GM19043 (cell line): ENCODE measurements around the gene TNNC2.
"Not testable (repeated sequence)": the region's sequence is repeated elsewhere in the genome, so short reads cannot be mapped to it uniquely, and the experiment has no call there.

Experiments used
- ATAC-seq: cut with Tn5 transposase; IDR thresholded peaks from one replicate; pipeline ENCODE4 v1.9.1; 2021; ENCODE audit warnings: low read depth; ENCODE audit not compliant: unreplicated experiment

TNNC2 gene

GRCh38 chr20:45823949-45824835, 2.9 kb downstream of the TNNC2 start:
- ATAC-seq, result no peak

- ATAC-seq, result no peak
Observed at GRCh38 chr20:45822857-45823256, 4.3 kb downstream of the TNNC2 start.

DNA sequence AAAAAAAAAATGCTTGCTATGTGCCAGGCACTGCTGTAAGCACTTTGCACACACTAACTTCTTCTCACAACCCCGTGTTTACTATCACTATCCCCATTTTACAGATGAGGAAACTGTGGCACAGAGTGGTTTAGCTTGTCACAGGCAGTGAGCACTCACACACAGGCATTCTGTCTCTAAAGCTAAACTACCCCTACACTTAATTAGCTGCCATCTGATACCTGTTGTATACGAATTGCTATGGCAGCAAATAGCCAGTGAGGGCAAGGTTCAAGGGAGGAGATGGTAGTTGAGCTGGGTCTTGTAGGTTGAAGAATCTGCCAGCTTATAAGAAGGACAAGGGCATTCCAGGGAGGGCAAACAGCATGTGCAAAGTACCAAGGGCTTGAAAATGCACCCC, 5.2 kb downstream of the TNNC2 start:
- ATAC-seq, result no peak

GRCh38 chr20:45819466-45819865, 7.6 kb downstream of the TNNC2 start:
- no peak for ATAC-seq

DNA sequence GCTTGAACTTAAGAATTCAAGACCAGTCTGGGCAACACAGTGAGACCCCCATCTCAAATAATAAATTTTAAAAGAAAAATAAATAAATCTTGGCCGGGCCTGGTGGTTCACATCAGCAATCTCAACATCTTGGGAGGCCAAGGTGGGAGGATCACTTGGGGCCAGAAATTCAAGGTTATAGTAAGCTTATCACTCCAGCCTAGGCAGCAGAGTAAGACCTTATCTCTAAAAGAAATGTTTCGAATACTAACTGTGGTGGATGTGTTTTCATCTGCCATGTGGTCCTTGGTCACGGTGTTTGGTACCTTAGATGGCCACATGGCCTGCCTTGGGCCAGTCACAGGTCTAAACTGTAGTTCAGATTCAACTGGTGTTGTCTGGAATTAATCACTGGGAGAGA, 8.9 kb downstream of the TNNC2 start:
- ATAC-seq, result no peak

DNA sequence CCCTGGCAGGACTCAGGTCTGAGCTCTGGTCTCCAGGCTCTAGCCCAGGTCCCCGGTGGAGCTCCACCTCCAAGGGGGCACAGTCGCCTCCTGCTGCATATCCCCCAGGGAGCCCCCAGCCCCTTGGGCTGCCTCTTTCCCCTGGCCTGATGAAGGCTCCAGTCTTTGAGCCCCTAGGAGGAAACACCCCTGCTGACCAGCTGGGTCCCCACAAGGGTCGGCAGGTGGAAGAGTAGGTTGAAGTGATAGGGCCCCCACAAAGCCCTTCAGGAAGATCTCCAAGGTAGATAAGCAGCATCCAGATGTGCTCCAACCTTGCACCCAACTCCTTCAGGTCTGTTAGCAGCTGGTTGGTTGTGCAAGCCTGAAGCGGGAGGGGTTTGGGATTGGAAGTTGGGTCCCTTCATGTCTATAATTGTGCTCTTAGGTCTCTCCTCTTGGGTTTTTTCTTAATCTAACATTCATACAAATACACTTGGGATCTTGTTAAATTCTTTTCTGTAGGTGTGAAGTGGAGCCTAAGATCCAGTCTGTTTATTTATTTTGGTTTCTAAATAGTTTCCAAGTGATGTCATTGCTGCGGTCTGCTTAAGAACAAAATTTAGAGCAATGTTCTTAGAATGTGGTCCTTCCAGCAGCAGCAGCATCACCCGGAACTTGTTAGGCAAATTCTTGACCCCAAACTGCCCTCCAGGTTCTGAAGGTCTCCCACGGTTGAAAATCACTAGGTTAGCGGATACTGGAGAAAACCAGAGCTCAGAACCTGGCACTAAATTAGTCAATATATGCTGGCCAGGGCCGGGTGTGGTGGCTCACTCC, 9.5 kb downstream of the TNNC2 start:
- ATAC-seq, result no peak

- ATAC-seq, result no peak
Observed at GRCh38 chr20:45816951-45817350, 10.2 kb downstream of the TNNC2 start.

DNA sequence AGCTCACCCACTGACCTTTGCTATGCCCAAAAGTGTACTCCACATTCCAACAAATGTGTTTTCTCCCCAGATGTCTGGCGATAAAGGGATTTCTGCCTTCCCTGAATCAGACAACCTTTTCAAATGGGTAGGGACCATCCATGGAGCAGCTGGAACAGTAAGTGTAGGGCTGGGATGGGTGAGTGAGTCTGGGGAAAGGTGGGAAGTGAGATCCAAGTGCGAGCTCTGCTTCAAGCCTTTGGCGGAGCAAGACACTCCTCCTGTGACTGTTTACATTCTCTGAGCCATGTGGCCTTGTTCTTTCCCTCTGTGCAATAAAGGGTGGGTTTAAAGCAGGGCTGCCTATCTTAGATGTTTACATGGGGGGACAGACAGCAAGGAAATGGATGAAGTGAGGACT, 12.8 kb downstream of the TNNC2 start:
- ATAC-seq, result no peak

DNA sequence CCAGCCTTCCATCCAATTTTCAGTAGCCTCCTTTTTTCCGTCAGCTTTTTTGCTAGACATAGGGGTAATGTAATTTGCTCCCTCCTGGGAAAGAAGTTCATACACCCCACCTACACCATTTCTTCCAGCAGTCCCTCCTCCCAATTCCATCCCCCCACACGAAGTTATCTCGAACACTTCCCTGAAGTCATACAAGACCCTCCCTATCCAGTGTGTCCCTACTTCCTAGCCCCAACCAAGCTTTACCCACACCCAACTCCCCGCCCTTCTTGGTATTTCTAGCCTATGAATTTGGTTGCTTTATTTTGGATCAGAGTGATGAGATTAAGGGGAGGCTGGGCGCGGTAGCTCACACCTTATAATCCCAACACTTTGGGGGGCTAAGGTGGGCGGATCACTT, 13.6 kb downstream of the TNNC2 start:
- no peak for ATAC-seq

DNA sequence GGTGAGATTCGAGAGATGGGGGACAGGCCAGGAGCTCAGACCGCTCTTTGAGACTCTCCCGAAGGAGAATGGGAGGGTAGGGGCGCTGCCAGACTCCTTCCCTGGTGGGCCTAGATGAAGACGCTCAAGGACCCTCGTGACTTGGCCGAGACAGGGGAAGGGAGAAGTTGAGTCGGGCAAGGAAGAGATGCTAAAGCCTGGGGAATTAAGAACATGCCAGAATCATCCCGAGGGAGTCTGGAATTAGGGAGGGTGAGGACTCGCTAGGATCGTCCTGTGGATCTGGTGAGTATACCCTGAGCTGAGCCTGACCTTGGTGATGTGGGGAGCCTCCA, 14.1 kb downstream of the TNNC2 start:
- no peak for ATAC-seq

GRCh38 chr20:45812157-45813005, 14.7 kb downstream of the TNNC2 start, which contains the start of gene UBE2C:
UBE2C (plus strand) TSS chr20:45812644; CDS start chr20:45812696, 52 bp downstream.
- ATAC-seq, result peak; percentile 100

- ATAC-seq, result no peak
Observed at GRCh38 chr20:45810191-45810970, 16.7 kb downstream of the TNNC2 start.

GRCh38 chr20:45801851-45802250, 25.3 kb downstream of the TNNC2 start:
- ATAC-seq, result no peak

- ATAC-seq, result no peak
Observed at GRCh38 chr20:45798935-45799642, 28.0 kb downstream of the TNNC2 start.

GRCh38 chr20:45797955-45798354, 29.2 kb downstream of the TNNC2 start:
- not testable (repeated sequence) for ATAC-seq

- not testable (repeated sequence) for ATAC-seq
Observed at GRCh38 chr20:45797510-45797909, 29.6 kb downstream of the TNNC2 start.

- ATAC-seq, result no peak
Observed at GRCh38 chr20:45796337-45797065, 30.6 kb downstream of the TNNC2 start.

DNA sequence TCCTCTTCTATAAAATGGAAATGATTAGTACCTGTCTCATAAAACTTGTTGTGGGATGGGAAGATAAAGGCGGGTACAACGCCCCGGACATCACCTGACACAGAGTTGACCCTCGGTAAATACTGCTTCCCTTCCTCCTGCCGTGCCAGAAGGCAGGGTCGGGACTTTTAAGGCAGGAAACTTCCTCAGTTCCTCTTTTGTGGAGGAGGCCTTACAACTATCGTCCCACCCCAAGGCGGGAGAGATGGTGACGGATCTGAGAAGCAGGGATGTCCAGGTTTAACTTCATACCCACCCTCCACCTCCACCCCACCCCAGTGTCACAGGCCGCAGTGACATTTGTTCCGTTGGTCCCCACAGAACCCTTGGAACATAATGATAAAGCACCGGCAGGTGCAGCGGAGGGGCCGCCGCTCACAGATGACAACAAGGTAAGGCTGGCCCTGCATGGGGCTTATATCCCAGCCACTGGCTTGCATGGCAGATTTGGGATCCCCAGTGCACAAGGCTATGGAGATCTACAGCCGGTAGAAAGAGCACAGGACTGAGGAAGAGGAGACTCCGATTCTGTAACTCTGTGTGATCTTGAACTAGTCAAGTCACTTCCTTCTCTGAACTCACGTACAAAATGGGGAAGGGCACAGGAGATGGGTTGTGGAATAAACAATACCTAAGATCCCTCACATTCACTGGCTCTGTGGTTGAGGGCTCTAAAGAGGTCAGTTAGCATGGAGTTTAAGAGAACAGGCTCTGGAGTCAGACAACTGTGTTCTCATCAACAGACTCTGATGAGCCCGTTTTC, 34.6 kb downstream of the TNNC2 start:
- ATAC-seq, result no peak
